Measurements from ENCODE around the gene GPR132. TPM values are rescaled to one million over a fixed set of nuclear protein-coding genes. Genes with fewer than 3 reads are reported as not detected.

GPR132 gene
- total RNA-seq, 1 experiment from 2014 or later, result 0.08 TPM

DNA sequence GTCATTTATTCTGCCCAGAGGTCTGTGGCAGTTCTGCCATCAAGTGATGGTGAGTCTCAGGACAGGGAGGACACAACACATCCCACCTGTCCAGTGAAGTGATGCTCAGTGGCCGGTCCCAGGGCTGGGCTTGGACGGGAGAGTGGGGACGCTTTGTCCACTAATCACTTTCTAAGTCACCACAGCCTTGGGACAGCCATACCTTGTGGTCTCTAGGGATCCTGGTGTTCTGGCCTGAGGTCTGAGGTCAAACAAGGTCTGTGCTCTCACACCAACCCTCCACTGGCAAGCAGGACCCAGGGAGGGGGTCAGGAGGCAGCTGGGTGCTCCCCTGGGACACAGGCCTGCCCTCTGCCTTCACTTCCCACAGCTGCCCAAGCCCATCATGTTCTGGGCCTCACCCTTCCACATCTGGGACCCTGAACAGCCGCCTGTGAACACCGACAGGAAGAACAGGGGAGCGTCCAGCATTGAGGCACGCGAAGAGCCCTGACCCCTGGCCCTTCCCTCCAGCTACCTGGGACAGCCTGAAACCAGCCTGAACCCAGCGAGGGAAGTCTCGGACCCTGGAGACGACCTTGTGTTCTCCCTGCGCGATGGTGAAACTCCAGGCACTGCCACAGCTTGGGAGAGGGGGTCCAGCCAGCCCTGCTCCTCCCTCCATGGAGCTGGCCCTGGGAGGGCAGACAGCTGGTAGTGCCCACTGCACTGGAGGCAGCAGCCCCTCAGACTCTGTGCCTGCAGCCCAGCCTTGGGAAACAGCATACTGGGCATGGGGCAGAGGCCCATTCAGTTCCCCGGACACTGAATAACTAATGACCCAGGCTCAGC, 19.7 kb upstream of the GPR132 start:
- DNase-seq (ENCODE audit: low read depth, low spot score) (no peak), ATAC-seq (no peak)
- intact Hi-C loops (cut with micrococcal nuclease; ENCODE audit: unreplicated experiment) (no loop called here), in situ Hi-C loops (cut with HindIII; ENCODE audit: low pct_unique_long_range_greater_than_20kb, low sequenced_read_pairs) (no loop called here)
- TF ChIP-seq, protein P1, sequence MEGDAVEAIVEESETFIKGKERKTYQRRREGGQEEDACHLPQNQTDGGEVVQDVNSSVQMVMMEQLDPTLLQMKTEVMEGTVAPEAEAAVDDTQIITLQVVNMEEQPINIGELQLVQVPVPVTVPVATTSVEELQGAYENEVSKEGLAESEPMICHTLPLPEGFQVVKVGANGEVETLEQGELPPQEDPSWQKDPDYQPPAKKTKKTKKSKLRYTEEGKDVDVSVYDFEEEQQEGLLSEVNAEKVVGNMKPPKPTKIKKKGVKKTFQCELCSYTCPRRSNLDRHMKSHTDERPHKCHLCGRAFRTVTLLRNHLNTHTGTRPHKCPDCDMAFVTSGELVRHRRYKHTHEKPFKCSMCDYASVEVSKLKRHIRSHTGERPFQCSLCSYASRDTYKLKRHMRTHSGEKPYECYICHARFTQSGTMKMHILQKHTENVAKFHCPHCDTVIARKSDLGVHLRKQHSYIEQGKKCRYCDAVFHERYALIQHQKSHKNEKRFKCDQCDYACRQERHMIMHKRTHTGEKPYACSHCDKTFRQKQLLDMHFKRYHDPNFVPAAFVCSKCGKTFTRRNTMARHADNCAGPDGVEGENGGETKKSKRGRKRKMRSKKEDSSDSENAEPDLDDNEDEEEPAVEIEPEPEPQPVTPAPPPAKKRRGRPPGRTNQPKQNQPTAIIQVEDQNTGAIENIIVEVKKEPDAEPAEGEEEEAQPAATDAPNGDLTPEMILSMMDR (IDR thresholded peaks at IDR 0.05), result no peak
- TF ChIP-seq SIN3A (IDR thresholded peaks at IDR 0.05; ENCODE audit: borderline replicate concordance, insufficient read depth, low read depth, low read length) (no peak), TCF7L2 (IDR thresholded peaks at IDR 0.05; ENCODE audit: low read depth, low read length) (no peak), POLR2AphosphoS5 (IDR thresholded peaks at IDR 0.05; ENCODE audit: low read depth, low read length) (no peak)
- TF ChIP-seq, protein P2, sequence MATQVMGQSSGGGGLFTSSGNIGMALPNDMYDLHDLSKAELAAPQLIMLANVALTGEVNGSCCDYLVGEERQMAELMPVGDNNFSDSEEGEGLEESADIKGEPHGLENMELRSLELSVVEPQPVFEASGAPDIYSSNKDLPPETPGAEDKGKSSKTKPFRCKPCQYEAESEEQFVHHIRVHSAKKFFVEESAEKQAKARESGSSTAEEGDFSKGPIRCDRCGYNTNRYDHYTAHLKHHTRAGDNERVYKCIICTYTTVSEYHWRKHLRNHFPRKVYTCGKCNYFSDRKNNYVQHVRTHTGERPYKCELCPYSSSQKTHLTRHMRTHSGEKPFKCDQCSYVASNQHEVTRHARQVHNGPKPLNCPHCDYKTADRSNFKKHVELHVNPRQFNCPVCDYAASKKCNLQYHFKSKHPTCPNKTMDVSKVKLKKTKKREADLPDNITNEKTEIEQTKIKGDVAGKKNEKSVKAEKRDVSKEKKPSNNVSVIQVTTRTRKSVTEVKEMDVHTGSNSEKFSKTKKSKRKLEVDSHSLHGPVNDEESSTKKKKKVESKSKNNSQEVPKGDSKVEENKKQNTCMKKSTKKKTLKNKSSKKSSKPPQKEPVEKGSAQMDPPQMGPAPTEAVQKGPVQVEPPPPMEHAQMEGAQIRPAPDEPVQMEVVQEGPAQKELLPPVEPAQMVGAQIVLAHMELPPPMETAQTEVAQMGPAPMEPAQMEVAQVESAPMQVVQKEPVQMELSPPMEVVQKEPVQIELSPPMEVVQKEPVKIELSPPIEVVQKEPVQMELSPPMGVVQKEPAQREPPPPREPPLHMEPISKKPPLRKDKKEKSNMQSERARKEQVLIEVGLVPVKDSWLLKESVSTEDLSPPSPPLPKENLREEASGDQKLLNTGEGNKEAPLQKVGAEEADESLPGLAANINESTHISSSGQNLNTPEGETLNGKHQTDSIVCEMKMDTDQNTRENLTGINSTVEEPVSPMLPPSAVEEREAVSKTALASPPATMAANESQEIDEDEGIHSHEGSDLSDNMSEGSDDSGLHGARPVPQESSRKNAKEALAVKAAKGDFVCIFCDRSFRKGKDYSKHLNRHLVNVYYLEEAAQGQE (IDR thresholded peaks at IDR 0.05; ENCODE audit: insufficient read depth in 1 of 2, low read depth in 2 of 2, low read length in 1 of 2), result no peak
- Histone ChIP-seq H3K4me3 (ENCODE audit: low read depth in 2 of 2, low read length in 2 of 2) (no peak overlapping the region), H3K4me1 (ENCODE audit: control insufficient read depth, insufficient read depth, low read length) (peaks cover 17% of the 10 kb centered on the region), H3K27me3 (ENCODE audit: control insufficient read depth, insufficient read depth, low read length) (no peaks in the 10 kb centered on the region), H3K9me3 (ENCODE audit: control insufficient read depth, insufficient read depth, low read depth, low read length) (no peaks in the 10 kb centered on the region), H3K27ac (ENCODE audit: low read length) (no peak overlapping the region), H3K36me3 (ENCODE audit: control insufficient read depth, insufficient read depth, low read length) (no peaks in the 10 kb centered on the region)
- CTCF ChIA-PET, result no interaction called here
- no TSS peak for BruUV-seq (replicated peaks)
- POLR2A ChIA-PET, result no interaction called here

DNA sequence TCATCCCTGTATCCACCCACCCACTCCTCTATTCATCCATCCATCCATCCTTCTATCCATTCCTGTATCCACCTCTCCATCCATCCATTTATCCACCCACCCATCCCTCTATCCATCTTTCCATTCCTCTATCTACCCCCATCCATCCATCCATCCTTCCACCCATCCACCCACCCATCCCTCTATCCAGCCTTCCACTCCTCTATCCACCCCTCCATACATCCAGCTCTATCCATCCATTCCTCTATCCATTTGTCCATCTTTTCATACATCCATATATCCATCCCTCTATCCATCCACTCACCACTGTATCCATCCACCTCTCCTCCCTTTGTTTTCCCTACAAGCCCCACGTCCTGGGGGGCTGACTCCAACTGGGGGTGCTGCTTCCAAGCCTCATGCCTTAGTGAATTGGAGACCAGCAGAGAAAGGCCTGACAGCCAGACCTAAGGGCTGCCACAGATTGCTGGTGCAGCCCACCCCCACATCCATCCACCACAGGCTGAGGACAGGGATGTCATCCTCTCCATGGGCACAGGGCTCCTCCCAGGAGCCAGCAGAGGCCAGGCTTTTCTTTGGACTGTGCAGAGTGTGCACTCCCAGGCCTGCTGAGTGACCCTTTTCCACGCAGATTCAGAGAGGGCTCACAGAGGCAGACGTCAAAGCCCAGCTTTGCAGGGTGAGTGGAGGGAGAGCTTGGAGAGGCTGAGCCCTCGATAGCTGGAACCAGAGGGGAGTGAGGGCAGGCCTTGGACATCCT, 18.9 kb upstream of the GPR132 start:
- in situ Hi-C loops (cut with HindIII; ENCODE audit: low pct_unique_long_range_greater_than_20kb, low sequenced_read_pairs), result no loop called here
- TF ChIP-seq, protein P1 (IDR thresholded peaks at IDR 0.05), result no peak
- TF ChIP-seq, protein P2 (IDR thresholded peaks at IDR 0.05; ENCODE audit: insufficient read depth in 1 of 2, low read depth in 2 of 2, low read length in 1 of 2), result no peak
- no peaks in the 10 kb centered on the region for H3K36me3 ChIP-seq (ENCODE audit: control insufficient read depth, insufficient read depth, low read length)
- no peak overlapping the region for H3K4me3 ChIP-seq (ENCODE audit: low read depth in 2 of 2, low read length in 2 of 2)
- no peaks in the 10 kb centered on the region for H3K27me3 ChIP-seq (ENCODE audit: control insufficient read depth, insufficient read depth, low read length)
- ChIA-PET POLR2A (no interaction called here), CTCF (no interaction called here)
- H3K4me1 ChIP-seq (ENCODE audit: control insufficient read depth, insufficient read depth, low read length), result peaks cover 8% of the 10 kb centered on the region
- intact Hi-C loops (cut with micrococcal nuclease; ENCODE audit: unreplicated experiment), result no loop called here
- BruUV-seq (replicated peaks), result no TSS peak
- H3K9me3 ChIP-seq (ENCODE audit: control insufficient read depth, insufficient read depth, low read depth, low read length), result no peaks in the 10 kb centered on the region
- no peak overlapping the region for H3K27ac ChIP-seq (ENCODE audit: low read length)
- no peak for DNase-seq (ENCODE audit: low read depth, low spot score)
- no peak for ATAC-seq
